Body of pancreas (tissue), 4 donors: ENCODE measurements around the gene GBP1. TPM values are rescaled to one million over a fixed set of nuclear protein-coding genes. Genes with fewer than 3 reads are reported as not detected.
"Not testable (repeated sequence)": the region's sequence is repeated elsewhere in the genome, so short reads cannot be mapped to it uniquely, and the experiment has no call there.

Experiments used
- ATAC-seq: fragments of 150-250 bp; one replicate; pipeline ENCODE4 v1.9.1; 2016
- DNase-seq, 4 donors: peaks; one replicate each; pipeline ENCODE4 v3.0.0-alpha.2; 2019
- H3K27ac ChIP-seq, 4 donors: fragments of 200-600 bp; sonication (generic); 1 replicate in 3 of 4; 2 replicates in 1 of 4; pipeline versions ENCODE4 v1.5.1 to v1.6.1; 2016 to 2019; ENCODE audit warnings: mild to moderate bottlenecking in 1 of 4, mixed read lengths in 1 of 4, moderate library complexity in 1 of 4
- H3K27me3 ChIP-seq, 2 donors: fragments of 200-600 bp; sonication (generic); one replicate each; pipeline ENCODE4 v1.6.0; 2016; ENCODE audit warnings: mild to moderate bottlenecking in 1 of 2
- H3K36me3 ChIP-seq, 2 donors: fragments of 200-600 bp; sonication (generic); replicated peaks in 1 of 2; 2 replicates each; pipeline ENCODE4 v1.5.1; 2016; ENCODE audit warnings: low read depth in 2 of 2; ENCODE audit not compliant: insufficient read depth in 1 of 2
- H3K4me1 ChIP-seq: fragments of 200-600 bp; sonication (generic); one replicate; pipeline ENCODE4 v1.6.0; 2016
- H3K4me3 ChIP-seq, 2 donors: fragments of 200-600 bp; sonication (generic); 1 replicate in 1 of 2; 2 replicates in 1 of 2; pipeline ENCODE4 v1.5.1; 2016 to 2019
- H3K9me3 ChIP-seq, 3 donors: fragments of 200-600 bp; sonication (generic); 1 replicate in 2 of 3; 2 replicates in 1 of 3; pipeline ENCODE4 v1.5.1; 2016
- CTCF ChIP-seq, 7 experiments: fragments of 450-650 bp in 4 of 7; fragments of 200-600 bp in 3 of 7; sonication (generic) in 3 of 7; IDR thresholded peaks; one replicate each; pipeline ENCODE4 v1.5.1; 2016 to 2019; ENCODE audit warnings: antibody characterized with exemption in 7 of 7
- POLR2A ChIP-seq, 3 donors: fragments of 450-650 bp; IDR thresholded peaks; one replicate each; pipeline ENCODE4 v1.6.1; 2016; ENCODE audit warnings: antibody characterized with exemption in 3 of 3, mild to moderate bottlenecking in 2 of 3
- WGBS, 2 donors: methylation state at CpG; one replicate each; pipeline ENCODE4 v1.1.5; 2017; 5-methylcytosine and 5-hydroxymethylcytosine counted together
- intact Hi-C: fragments of 100-400 bp; cut with DNase I; formaldehyde crosslinking; loops from one replicate; pipeline ENCODE4 v1.15.1; 2023
- total RNA-seq, 2 donors: library from RNA; depleted of rRNA; stranded (reverse); fragments of >200 nt; gene quantifications; one replicate each; pipeline ENCODE4 v1.1.0, GENCODE V29; 2016

Gene GBP1
- total RNA-seq, 2 donors from 2014 or later = 3.3 to 6.7 TPM

DNA sequence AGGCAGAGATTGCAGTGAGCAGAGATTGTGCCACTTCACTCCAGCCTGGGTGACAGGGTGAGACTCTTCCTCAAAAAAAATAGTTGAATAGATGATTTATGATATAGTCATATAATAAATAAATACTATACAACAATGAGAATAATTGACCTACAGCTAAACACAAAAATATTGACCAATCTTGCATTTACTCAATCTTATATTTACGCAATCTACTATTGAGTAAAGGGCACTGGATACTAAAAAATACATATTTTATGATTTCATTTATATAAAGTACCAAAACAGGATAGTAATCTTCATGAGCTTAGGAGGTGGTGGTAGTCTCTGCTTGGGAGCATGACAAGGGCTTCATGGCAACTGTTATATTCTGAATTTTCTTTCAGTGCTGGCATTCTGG is 23.3 kb downstream of the GBP1 start:
- intact Hi-C loops = no loop called here
- no peak for DNase-seq
- no peaks in the 10 kb centered on the region for H3K36me3 ChIP-seq
- WGBS, 2 donors = 91 to 92% methylated on average over 1 of the region's 1 CpG
- no peaks in the 10 kb centered on the region for H3K4me1 ChIP-seq
- ATAC-seq = no peak
- no peak for TF ChIP-seq CTCF (IDR thresholded peaks at IDR 0.05)
- TF ChIP-seq POLR2A (IDR thresholded peaks at IDR 0.05) = no peak
- no peak overlapping the region for H3K27ac ChIP-seq
- no peak overlapping the region for H3K4me3 ChIP-seq
- no peaks in the 10 kb centered on the region for H3K27me3 ChIP-seq
- no peaks in the 10 kb centered on the region for H3K9me3 ChIP-seq

GRCh38 chr1:89041119-89041641 is 23.8 kb downstream of the GBP1 start:
- Histone ChIP-seq H3K27me3 (no peaks in the 10 kb centered on the region), H3K36me3 (no peaks in the 10 kb centered on the region), H3K4me1 (no peaks in the 10 kb centered on the region), H3K9me3 (no peaks in the 10 kb centered on the region), H3K27ac (no peak overlapping the region), H3K4me3 (no peak overlapping the region)
- ATAC-seq = no peak
- intact Hi-C loops = no loop called here
- WGBS, 2 donors = 66 to 74% methylated on average over 3 of the region's 3 CpGs
- TF ChIP-seq CTCF (IDR thresholded peaks at IDR 0.05) (no peak), POLR2A (IDR thresholded peaks at IDR 0.05) (no peak)
- DNase-seq = no peak

- Histone ChIP-seq H3K27me3 (no peaks in the 10 kb centered on the region), H3K36me3 (no peaks in the 10 kb centered on the region), H3K4me1 (no peaks in the 10 kb centered on the region), H3K4me3 (no peak overlapping the region), H3K27ac (no peak overlapping the region), H3K9me3 (no peaks in the 10 kb centered on the region)
- no peak for ATAC-seq
- no peak for DNase-seq
- TF ChIP-seq POLR2A (IDR thresholded peaks at IDR 0.05) (no peak), CTCF (IDR thresholded peaks at IDR 0.05) (no peak)
- intact Hi-C loops = no loop called here
- 88 to 90% methylated on average over 1 of the region's 1 CpG for WGBS, 2 donors
These were observed 24.7 kb downstream of the GBP1 start for GRCh38 chr1:89040315-89040626.

GRCh38 chr1:89037186-89037585 is 27.8 kb downstream of the GBP1 start:
- Histone ChIP-seq H3K27me3 (no peaks in the 10 kb centered on the region), H3K36me3 (no peaks in the 10 kb centered on the region), H3K4me1 (no peaks in the 10 kb centered on the region), H3K4me3 (no peak overlapping the region), H3K9me3 (no peaks in the 10 kb centered on the region), H3K27ac (no peak overlapping the region)
- 77 to 84% methylated on average over 1 of the region's 1 CpG for WGBS, 2 donors
- TF ChIP-seq POLR2A (IDR thresholded peaks at IDR 0.05) (no peak), CTCF (IDR thresholded peaks at IDR 0.05) (no peak)
- DNase-seq (no peak), ATAC-seq (no peak)
- intact Hi-C loops = no loop called here

DNA sequence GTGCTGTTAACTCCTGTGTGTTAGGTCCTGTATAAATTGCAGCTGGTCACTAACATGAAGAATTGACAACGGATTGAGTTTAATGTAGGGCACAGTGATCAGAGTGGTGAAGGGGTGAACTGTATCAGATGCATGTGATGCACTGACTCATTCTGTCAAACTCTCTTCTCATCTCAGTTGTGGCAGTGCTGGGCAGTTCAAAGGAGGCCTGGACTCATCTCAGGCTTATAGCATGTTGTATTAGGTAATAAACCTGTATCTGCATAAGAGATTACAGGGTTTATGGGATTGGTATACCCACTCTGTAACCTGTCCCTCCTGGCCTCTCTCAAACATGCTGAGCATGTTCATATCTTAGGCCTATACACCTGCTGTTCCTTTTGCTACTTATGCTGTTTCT is 29.9 kb downstream of the GBP1 start:
- H3K9me3 ChIP-seq = no peaks in the 10 kb centered on the region

GRCh38 chr1:89034004-89034403 is 31.0 kb downstream of the GBP1 start:
- H3K4me3 ChIP-seq, H3K4me1 ChIP-seq, intact Hi-C loops, ATAC-seq, H3K27me3 ChIP-seq, DNase-seq, H3K9me3 ChIP-seq, H3K27ac ChIP-seq, H3K36me3 ChIP-seq: not testable (repeated sequence)
- 85 to 88% methylated on average over 5 of the region's 5 CpGs for whole genome bisulfite sequencing, 2 donors

More for the DNA sequence above, 29.9 kb downstream of the GBP1 start:
- H3K36me3 ChIP-seq = no peaks in the 10 kb centered on the region
- H3K27ac ChIP-seq = no peak overlapping the region
- intact Hi-C loops = no loop called here
- ATAC-seq = no peak
- 52 to 53% methylated on average over 1 of the region's 1 CpG for WGBS, 2 donors
- H3K27me3 ChIP-seq = no peaks in the 10 kb centered on the region
- H3K4me3 ChIP-seq = no peak overlapping the region
- DNase-seq = no peak
- TF ChIP-seq POLR2A (IDR thresholded peaks at IDR 0.05) (no peak), CTCF (IDR thresholded peaks at IDR 0.05) (no peak)
- H3K4me1 ChIP-seq = no peaks in the 10 kb centered on the region

DNA sequence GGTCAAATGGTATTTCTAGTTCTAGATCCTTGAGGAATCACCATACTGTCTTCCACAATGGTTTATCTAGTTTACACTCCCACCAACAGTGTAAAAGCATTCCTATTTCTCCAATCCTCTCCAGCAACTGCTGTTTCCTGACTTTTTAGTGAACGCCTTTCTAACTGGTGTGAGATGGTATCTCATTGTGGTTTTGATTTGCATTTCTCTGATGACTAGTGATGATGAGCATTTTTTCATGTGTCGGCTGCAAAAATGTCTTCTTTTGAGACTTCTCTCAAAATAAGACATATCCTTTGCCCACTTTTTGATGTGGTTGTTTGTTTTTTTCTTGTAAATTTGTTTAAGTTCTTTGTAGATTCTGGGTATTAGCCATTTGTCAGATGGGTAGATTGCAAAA is 36.0 kb downstream of the GBP1 start:
- DNase-seq, H3K9me3 ChIP-seq, H3K36me3 ChIP-seq, H3K4me3 ChIP-seq, H3K27me3 ChIP-seq, H3K4me1 ChIP-seq, ATAC-seq, intact Hi-C loops, H3K27ac ChIP-seq: not testable (repeated sequence)
- WGBS, 2 donors = 81 to 91% methylated on average over 2 of the region's 2 CpGs
